BLaER1 (cell line): Measurements from ENCODE around the gene FNDC3B.
"Not testable (repeated sequence)": the region's sequence is repeated elsewhere in the genome, so short reads cannot be mapped to it uniquely, and the experiment has no call there.

Source experiments
- H3K27ac ChIP-seq: shearing (Covaris generic); formaldehyde crosslinking; 2 replicates; pipeline ENCODE4 v1.8.1; 2022
- H3K27me3 ChIP-seq: shearing (Covaris generic); formaldehyde crosslinking; 2 replicates; pipeline ENCODE4 v1.8.1; 2022
- H3K36me3 ChIP-seq: shearing (Covaris generic); formaldehyde crosslinking; 2 replicates; pipeline ENCODE4 v1.8.1; 2022
- H3K4me1 ChIP-seq: shearing (Covaris generic); formaldehyde crosslinking; 2 replicates; pipeline ENCODE4 v1.8.1; 2022
- H3K4me2 ChIP-seq: shearing (Covaris generic); formaldehyde crosslinking; 2 replicates; pipeline ENCODE4 v1.8.1; 2022
- H3K4me3 ChIP-seq: shearing (Covaris generic); formaldehyde crosslinking; 2 replicates; pipeline ENCODE4 v1.8.1; 2022
- H3K9ac ChIP-seq: shearing (Covaris generic); formaldehyde crosslinking; 2 replicates; pipeline ENCODE4 v1.8.1; 2022
- H3K9me3 ChIP-seq: shearing (Covaris generic); formaldehyde crosslinking; 2 replicates; pipeline ENCODE4 v1.8.1; 2022
- H4K20me1 ChIP-seq: shearing (Covaris generic); formaldehyde crosslinking; 2 replicates; pipeline ENCODE4 v1.8.1; 2022
- Cebpa-rat ChIP-seq: shearing (Covaris generic); IDR thresholded peaks from 2 replicates; pipeline ENCODE4 v1.8.1; 2022

Gene FNDC3B

DNA sequence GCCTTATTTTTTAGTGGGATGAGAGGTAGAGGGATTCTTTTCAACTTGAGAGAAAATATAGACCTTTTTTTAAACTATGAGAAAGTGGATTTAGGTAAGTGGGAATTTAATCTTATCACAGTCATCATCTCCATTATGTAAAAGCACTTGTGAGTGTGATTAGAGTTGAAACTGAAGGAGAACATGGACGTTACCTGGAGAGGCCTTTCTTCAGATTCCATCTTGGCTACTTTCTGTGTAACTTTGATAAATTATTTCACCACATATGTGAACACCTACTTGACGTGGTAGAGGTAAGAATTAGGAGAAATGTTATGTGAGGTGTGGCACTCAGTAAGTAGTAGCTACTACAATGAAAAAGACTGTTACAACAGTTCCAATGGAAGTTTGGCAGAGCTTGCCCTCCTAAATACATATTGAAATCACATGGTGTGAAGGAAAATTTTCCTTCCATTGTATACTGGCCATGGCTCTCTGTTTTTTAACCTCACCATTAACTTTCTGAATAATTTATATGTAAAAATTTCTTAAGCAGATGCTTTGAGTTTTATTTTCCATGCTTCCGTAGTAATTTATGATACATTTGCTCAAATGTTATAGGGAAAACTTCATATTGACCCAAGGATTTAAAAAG is 193.3 kb downstream of the FNDC3B start:
- peaks cover 11% of the 10 kb centered on the region; the same call in 1 of the 2 replicates for H3K36me3 ChIP-seq
- H4K20me1 ChIP-seq: no peaks in the 10 kb centered on the region; the same call in 1 of the 2 replicates
- TF ChIP-seq Cebpa-rat: no peak

GRCh38 chr3:172233474-172234277 is 194.3 kb downstream of the FNDC3B start:
- H3K27me3 ChIP-seq: no peaks in the 10 kb centered on the region
- H3K4me1 ChIP-seq: peaks cover 6% of the 10 kb centered on the region; the same call in 1 of the 2 replicates
- no peak overlapping the region for H3K4me2 ChIP-seq
- TF ChIP-seq Cebpa-rat: no peak
- no peaks in the 10 kb centered on the region for H3K9me3 ChIP-seq
- H3K4me3 ChIP-seq: no peak overlapping the region
- H3K36me3 ChIP-seq: peaks cover 6% of the 10 kb centered on the region; the same call in 1 of the 2 replicates
- no peak overlapping the region for H3K9ac ChIP-seq
- H3K27ac ChIP-seq: no peak overlapping the region
- H4K20me1 ChIP-seq: no peaks in the 10 kb centered on the region; the same call in 1 of the 2 replicates

More for the DNA sequence above, 193.3 kb downstream of the FNDC3B start:
- H3K9me3 ChIP-seq: no peaks in the 10 kb centered on the region
- H3K27ac ChIP-seq: no peak overlapping the region
- no peaks in the 10 kb centered on the region for H3K27me3 ChIP-seq
- no peak overlapping the region for H3K4me3 ChIP-seq
- no peak overlapping the region for H3K9ac ChIP-seq
- H3K4me2 ChIP-seq: no peak overlapping the region
- peaks cover 6% of the 10 kb centered on the region; the same call in 1 of the 2 replicates for H3K4me1 ChIP-seq

DNA sequence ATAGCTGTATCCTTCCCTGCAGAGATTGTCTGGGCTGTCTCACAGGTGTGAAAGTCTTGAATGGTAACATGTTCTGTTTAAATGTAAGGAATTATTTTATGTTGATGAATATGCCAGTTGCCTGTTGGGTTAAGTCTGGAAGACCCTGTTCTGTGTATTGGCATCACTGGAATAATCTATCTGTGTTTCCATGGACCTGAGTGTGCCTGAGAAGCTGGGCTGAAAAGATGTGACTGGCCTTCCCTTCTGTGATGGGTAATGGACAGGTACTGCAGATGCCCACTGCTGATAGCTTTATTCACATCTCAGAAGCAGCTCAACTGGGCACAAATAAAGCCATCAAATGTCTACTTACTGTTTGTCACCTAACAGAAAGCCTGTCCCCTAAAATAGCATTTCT is 196.3 kb downstream of the FNDC3B start:
- Histone ChIP-seq H3K4me3 (no peak overlapping the region), H3K4me2 (no peak overlapping the region), H3K9ac (no peak overlapping the region), H3K36me3 (peaks cover 15% of the 10 kb centered on the region), H3K27ac (no peak overlapping the region), H3K4me1 (no peaks in the 10 kb centered on the region), H3K9me3 (peaks cover 3% of the 10 kb centered on the region), H3K27me3 (no peaks in the 10 kb centered on the region), H4K20me1 (no peaks in the 10 kb centered on the region; the same call in 1 of the 2 replicates)
- no peak for TF ChIP-seq Cebpa-rat

GRCh38 chr3:172236771-172237742 is 197.7 kb downstream of the FNDC3B start:
- Histone ChIP-seq H3K4me1 (no peaks in the 10 kb centered on the region), H3K27me3 (no peaks in the 10 kb centered on the region), H3K27ac (no peak overlapping the region), H3K9me3 (peaks cover 17% of the 10 kb centered on the region), H3K4me2 (no peak overlapping the region), H3K4me3 (no peak overlapping the region), H4K20me1 (no peaks in the 10 kb centered on the region; the same call in 1 of the 2 replicates), H3K36me3 (peaks cover 22% of the 10 kb centered on the region), H3K9ac (no peak overlapping the region)
- TF ChIP-seq Cebpa-rat: no peak

DNA sequence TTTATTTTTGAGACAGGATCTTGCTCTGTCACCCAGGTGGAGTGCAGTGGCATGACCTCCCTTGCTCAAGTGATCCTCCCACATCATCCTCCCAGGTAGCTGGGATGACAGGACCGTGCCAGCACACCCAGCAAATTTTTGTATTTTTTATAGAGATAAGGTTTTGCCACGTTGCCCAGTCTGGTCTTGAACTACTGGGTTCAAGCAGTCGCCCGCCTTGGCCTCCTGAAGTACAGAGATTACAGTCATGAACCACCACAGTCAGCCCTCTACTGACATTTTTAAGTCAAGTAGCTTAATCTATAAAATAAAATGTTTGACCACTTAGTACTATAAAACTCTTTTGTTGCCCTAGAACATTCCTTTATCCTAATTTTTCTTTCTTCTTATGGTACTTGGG is 198.8 kb downstream of the FNDC3B start:
- no peak overlapping the region for H3K9ac ChIP-seq
- peaks cover 28% of the 10 kb centered on the region for H3K9me3 ChIP-seq
- no peaks in the 10 kb centered on the region for H3K4me1 ChIP-seq
- no peak overlapping the region for H3K4me3 ChIP-seq
- no peaks in the 10 kb centered on the region for H3K27me3 ChIP-seq
- no peak for TF ChIP-seq Cebpa-rat
- H4K20me1 ChIP-seq: no peaks in the 10 kb centered on the region; the same call in 1 of the 2 replicates
- H3K36me3 ChIP-seq: peaks cover 34% of the 10 kb centered on the region
- no peak overlapping the region for H3K27ac ChIP-seq
- no peak overlapping the region for H3K4me2 ChIP-seq

DNA sequence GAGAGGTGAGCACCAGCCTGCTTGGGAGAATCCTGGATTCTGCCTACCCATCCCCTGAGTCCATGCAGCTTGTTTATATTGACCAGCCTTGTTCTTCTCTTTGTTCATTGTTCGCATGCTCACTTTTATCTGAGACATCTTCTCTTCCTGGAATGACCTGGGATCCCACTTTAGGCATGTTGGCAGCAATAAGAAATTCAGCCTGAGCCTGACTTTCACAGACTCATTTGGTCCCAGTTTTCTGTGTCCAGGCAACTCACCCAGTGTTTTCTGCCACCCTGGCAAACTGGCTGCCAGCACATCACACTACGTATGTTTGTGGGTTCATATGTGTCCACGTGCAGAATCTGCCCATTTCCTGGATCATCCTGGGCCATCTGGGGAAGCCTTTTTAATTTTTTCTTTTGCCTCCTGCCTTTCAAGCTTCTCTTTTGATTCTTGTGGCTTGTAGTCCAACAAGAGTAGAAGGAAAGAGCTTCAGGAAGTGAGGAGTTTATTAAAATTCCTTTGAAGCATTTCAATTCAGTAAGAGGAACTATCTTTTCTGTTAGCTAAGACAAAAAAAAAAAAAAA is 199.9 kb downstream of the FNDC3B start:
- no peak for TF ChIP-seq Cebpa-rat
- Histone ChIP-seq H3K27ac (no peak overlapping the region), H3K9me3 (peaks cover 31% of the 10 kb centered on the region), H3K27me3 (no peaks in the 10 kb centered on the region), H3K4me1 (no peaks in the 10 kb centered on the region), H3K4me2 (no peak overlapping the region), H3K4me3 (no peak overlapping the region), H4K20me1 (no peaks in the 10 kb centered on the region; the same call in 1 of the 2 replicates), H3K9ac (no peak overlapping the region), H3K36me3 (peaks cover 37% of the 10 kb centered on the region)

DNA sequence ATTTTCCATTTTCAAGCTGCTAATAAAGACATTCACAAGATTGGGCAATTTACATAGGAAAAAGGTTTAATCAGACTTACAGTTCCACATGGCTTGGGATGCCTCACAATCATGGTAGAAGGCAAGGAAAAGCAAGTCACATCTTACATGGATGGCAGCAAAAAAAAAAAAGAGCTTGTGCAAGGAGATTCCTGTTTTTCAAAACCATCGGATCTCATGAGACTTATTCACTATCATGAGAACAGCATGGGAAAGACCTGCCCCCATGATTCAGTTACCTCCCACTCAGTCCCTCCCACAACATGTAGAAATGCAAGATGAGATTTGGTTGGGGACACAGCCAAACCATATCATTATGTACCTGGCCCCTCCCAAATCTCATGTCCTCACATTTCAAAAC is 202.0 kb downstream of the FNDC3B start:
- Histone ChIP-seq H4K20me1 (no peaks in the 10 kb centered on the region), H3K27me3 (no peaks in the 10 kb centered on the region), H3K36me3 (peaks cover 37% of the 10 kb centered on the region), H3K9ac (no peak overlapping the region), H3K4me1 (no peaks in the 10 kb centered on the region), H3K27ac (no peak overlapping the region), H3K4me2 (no peak overlapping the region), H3K4me3 (no peak overlapping the region), H3K9me3 (peaks cover 31% of the 10 kb centered on the region)
- TF ChIP-seq Cebpa-rat: no peak

DNA sequence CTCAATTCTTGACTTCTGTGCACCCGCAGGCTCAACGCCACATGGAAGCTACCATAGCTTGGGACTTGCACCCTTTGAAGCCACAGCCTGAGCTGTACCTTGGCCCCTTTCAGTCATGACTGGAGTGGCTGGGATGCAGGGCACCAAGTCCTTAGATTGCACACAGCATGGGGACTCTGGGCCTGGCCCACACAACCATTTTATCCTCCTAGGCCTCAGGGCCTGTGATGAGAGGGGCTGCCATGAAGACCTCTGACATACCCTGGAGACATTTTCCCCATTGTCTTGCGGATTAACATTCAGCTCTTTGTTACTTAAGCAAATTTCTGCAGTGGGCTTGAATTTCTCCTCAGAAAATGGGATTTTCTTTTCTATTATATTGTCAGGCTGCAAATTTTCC is 203.1 kb downstream of the FNDC3B start:
- Histone ChIP-seq H3K9me3 (peaks cover 31% of the 10 kb centered on the region), H3K4me3 (peak overlapping the region; percentile 16; the same call in 1 of the 2 replicates), H3K36me3 (peaks cover 39% of the 10 kb centered on the region)
- not testable (repeated sequence) for H3K27ac ChIP-seq, H3K4me1 ChIP-seq, H4K20me1 ChIP-seq, H3K9ac ChIP-seq, H3K27me3 ChIP-seq, H3K4me2 ChIP-seq

DNA sequence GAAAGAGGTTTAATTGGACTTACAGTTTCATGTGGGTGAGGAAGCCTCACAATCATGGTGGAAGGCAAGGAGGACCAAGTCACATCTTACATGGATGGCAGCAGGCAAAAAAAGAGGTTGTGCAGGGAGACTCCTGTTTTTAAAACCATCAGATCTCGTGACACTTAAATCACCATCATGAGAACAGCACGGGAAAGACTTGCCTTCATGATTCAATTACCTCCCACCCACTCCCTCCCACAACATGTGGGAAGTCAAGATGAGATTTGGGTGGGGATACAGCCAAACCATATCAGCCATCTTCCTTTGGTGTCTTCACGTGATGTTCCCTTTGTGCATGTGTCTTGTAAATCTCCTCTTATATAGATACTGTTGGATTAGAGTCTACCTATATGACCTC is 204.0 kb downstream of the FNDC3B start:
- Histone ChIP-seq H3K36me3 (peaks cover 47% of the 10 kb centered on the region), H3K9me3 (peaks cover 31% of the 10 kb centered on the region)
- H3K9ac ChIP-seq, H3K4me3 ChIP-seq, H4K20me1 ChIP-seq, H3K4me2 ChIP-seq, H3K27ac ChIP-seq, H3K27me3 ChIP-seq, H3K4me1 ChIP-seq: not testable (repeated sequence)
